ENCODE results near the gene RAB14. TPM values are rescaled to one million over a fixed set of nuclear protein-coding genes. Genes with fewer than 3 reads are reported as not detected.
A peak's percentile ranks its signal among the peaks of the same experiment; 100 is the strongest.

RAB14 gene
- total and polyA plus RNA-seq, 2 donors from 2014 or later: 48.0 to 78.6 TPM

DNA sequence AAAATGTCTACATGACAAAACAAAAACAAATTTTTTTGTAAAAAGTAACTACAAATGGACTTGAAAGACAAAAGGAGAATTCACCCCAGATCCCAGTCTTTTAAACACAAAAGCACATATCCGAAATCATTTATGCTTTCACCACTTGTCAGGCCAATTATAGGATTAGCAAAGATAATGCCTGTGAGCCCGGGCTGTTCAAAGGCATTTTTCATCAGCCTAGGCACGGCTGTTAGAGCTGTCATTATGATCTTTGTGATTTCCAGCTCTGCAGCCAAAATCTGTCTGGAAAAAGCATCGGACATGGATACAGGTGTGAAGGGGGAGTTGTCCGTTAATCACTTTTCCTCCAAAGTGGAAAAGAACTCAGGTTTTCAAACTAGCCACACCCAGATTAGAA is 23.6 kb upstream of the RAB14 start:
- Histone ChIP-seq H3K4me3 (ENCODE audit: low read length in 3 of 3) (no peak overlapping the region), H3K9ac (ENCODE audit: low read length in 3 of 3) (no peak overlapping the region), H3K9me3 (ENCODE audit: control insufficient read depth in 2 of 3, insufficient read depth in 1 of 3, low read length in 3 of 3) (no peaks in the 10 kb centered on the region), H3K27me3 (ENCODE audit: control insufficient read depth, insufficient read depth, low read length) (no peaks in the 10 kb centered on the region), H3K4me1 (ENCODE audit: control insufficient read depth in 2 of 3, insufficient read depth in 2 of 3, low read depth in 1 of 3, low read length in 3 of 3) (peaks cover 0 to 7% (median 2%) of the 10 kb centered on the region in 3 donors), H3K27ac (ENCODE audit: low read depth in 2 of 2, low read length in 2 of 2) (no peak overlapping the region), H3K36me3 (ENCODE audit: control insufficient read depth in 2 of 3, insufficient read depth in 3 of 3, low read length in 3 of 3) (no peaks in the 10 kb centered on the region)
- DNase-seq: no peak
- intact Hi-C loops (cut with DNase I): no loop called here
- TF ChIP-seq, protein P1, sequence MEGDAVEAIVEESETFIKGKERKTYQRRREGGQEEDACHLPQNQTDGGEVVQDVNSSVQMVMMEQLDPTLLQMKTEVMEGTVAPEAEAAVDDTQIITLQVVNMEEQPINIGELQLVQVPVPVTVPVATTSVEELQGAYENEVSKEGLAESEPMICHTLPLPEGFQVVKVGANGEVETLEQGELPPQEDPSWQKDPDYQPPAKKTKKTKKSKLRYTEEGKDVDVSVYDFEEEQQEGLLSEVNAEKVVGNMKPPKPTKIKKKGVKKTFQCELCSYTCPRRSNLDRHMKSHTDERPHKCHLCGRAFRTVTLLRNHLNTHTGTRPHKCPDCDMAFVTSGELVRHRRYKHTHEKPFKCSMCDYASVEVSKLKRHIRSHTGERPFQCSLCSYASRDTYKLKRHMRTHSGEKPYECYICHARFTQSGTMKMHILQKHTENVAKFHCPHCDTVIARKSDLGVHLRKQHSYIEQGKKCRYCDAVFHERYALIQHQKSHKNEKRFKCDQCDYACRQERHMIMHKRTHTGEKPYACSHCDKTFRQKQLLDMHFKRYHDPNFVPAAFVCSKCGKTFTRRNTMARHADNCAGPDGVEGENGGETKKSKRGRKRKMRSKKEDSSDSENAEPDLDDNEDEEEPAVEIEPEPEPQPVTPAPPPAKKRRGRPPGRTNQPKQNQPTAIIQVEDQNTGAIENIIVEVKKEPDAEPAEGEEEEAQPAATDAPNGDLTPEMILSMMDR (IDR thresholded peaks at IDR 0.05; ENCODE audit: borderline replicate concordance, extremely low read depth, insufficient read depth): no peak
- FAIRE-seq: no peak

DNA sequence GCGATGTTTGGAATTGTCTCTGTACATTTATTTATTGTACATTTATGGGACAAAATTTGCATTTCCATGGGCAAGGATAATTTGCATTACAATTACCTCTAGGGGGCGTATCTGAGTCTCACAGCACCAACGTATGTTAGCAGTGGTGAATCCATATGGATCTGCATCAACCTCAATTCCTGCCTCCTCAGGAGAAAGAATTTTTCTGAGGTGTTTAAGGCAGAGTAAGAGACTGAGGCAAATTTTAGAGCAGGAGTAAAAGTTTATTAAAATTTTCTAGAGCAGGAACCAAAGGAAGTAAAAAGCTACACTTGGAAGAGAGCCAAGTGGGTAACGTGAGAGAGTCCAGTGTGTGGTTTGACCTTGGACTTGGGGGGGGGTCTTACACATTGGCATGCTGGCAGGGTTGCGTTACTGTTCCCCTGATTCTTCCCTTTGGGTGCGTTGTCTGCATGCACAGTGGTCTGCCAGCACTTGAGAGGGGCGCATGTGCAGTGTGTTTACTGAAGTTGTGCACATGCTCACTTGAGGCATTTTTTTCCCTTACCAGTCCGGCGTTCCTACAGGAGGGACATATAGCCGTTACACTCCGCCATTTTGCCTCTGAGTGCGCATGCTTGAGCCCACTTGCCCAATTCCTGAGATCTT is 21.0 kb upstream of the RAB14 start:
- Histone ChIP-seq H3K9me3 (ENCODE audit: control insufficient read depth in 2 of 3, insufficient read depth in 1 of 3, low read length in 3 of 3) (no peaks in the 10 kb centered on the region), H3K4me3 (ENCODE audit: low read length in 3 of 3) (no peak overlapping the region), H3K27me3 (ENCODE audit: control insufficient read depth, insufficient read depth, low read length) (no peaks in the 10 kb centered on the region), H3K9ac (ENCODE audit: low read length in 3 of 3) (no peak overlapping the region), H3K36me3 (ENCODE audit: control insufficient read depth in 2 of 3, insufficient read depth in 3 of 3, low read length in 3 of 3) (no peaks in the 10 kb centered on the region), H3K27ac (ENCODE audit: low read depth in 2 of 2, low read length in 2 of 2) (no peak overlapping the region), H3K4me1 (ENCODE audit: control insufficient read depth in 2 of 3, insufficient read depth in 2 of 3, low read depth in 1 of 3, low read length in 3 of 3) (peaks cover 0 to 7% (median 2%) of the 10 kb centered on the region in 3 donors)
- FAIRE-seq: no peak
- intact Hi-C loops (cut with DNase I): no loop called here
- peak in 2 of 5 donors; percentile 25 to 28 for DNase-seq
- TF ChIP-seq, protein P1 (IDR thresholded peaks at IDR 0.05; ENCODE audit: borderline replicate concordance, extremely low read depth, insufficient read depth): peak; percentile 45

- Histone ChIP-seq H3K9ac (ENCODE audit: low read length in 3 of 3) (no peak overlapping the region), H3K9me3 (ENCODE audit: control insufficient read depth in 2 of 3, insufficient read depth in 1 of 3, low read length in 3 of 3) (no peaks in the 10 kb centered on the region), H3K4me3 (ENCODE audit: low read length in 3 of 3) (no peak overlapping the region), H3K36me3 (ENCODE audit: control insufficient read depth in 2 of 3, insufficient read depth in 3 of 3, low read length in 3 of 3) (no peaks in the 10 kb centered on the region), H3K27me3 (ENCODE audit: control insufficient read depth, insufficient read depth, low read length) (no peaks in the 10 kb centered on the region), H3K27ac (ENCODE audit: low read depth in 2 of 2, low read length in 2 of 2) (no peak overlapping the region), H3K4me1 (ENCODE audit: control insufficient read depth in 2 of 3, insufficient read depth in 2 of 3, low read depth in 1 of 3, low read length in 3 of 3) (peaks cover 0 to 7% (median 2%) of the 10 kb centered on the region in 3 donors)
- DNase-seq (no peak), FAIRE-seq (no peak)
- intact Hi-C loops (cut with DNase I): no loop called here
- TF ChIP-seq, protein P1 (IDR thresholded peaks at IDR 0.05; ENCODE audit: borderline replicate concordance, extremely low read depth, insufficient read depth): no peak
Observed at GRCh38 chr9:121221664-121222055, 20.0 kb upstream of the RAB14 start.

Data from kidney (tissue), 14 donors.